ENCODE measurements around the gene SLC35A5.

- TF ChIP-seq CTCF (conservative IDR thresholded peaks at IDR 0.05; ENCODE audit: low read depth, low read length) (no peak), POLR2A (IDR thresholded peaks at IDR 0.05; ENCODE audit: low read depth, low read length) (no peak), CEBPB (IDR thresholded peaks at IDR 0.05; ENCODE audit: low read depth, low read length) (no peak), SMC3 (IDR thresholded peaks at IDR 0.05; ENCODE audit: low read depth, low read length) (no peak), RCOR1 (IDR thresholded peaks at IDR 0.05; ENCODE audit: insufficient replicate concordance, low read length) (no peak)
- TF ChIP-seq, protein P1, sequence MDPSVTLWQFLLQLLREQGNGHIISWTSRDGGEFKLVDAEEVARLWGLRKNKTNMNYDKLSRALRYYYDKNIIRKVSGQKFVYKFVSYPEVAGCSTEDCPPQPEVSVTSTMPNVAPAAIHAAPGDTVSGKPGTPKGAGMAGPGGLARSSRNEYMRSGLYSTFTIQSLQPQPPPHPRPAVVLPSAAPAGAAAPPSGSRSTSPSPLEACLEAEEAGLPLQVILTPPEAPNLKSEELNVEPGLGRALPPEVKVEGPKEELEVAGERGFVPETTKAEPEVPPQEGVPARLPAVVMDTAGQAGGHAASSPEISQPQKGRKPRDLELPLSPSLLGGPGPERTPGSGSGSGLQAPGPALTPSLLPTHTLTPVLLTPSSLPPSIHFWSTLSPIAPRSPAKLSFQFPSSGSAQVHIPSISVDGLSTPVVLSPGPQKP (IDR thresholded peaks at IDR 0.05; ENCODE audit: borderline replicate concordance, low read depth, low read length), result no peak
Observed at GRCh38 chr3:112633191-112633590, 71.3 kb downstream of the SLC35A5 start.

Measured in IMR-90 (cell line).